ENCODE results near the gene SNRNP48. TPM values are rescaled to one million over a fixed set of nuclear protein-coding genes. Genes with fewer than 3 reads are reported as not detected.
A peak's percentile ranks its signal among the peaks of the same experiment; 100 is the strongest.

Gene SNRNP48
- total and polyA plus RNA-seq, 2 of the 8 experiments (the other 6 are each of a cell fraction or from before 2014, with no cell fraction given) = 7.7 to 21.0 TPM

- Histone ChIP-seq H2AK5ac (ENCODE audit: low read depth, low read length) (no peak overlapping the region), H3K9ac (replicated peaks in 1 of 4; ENCODE audit: extremely low read depth in 1 of 4, low read depth in 3 of 4, low read length in 3 of 4) (no peak overlapping the region), H2BK20ac (ENCODE audit: low read length) (no peak overlapping the region), H4K5ac (ENCODE audit: insufficient read length, low read depth, low read length) (no peak overlapping the region), H3K27me3 (replicated peaks in 1 of 4; ENCODE audit: control insufficient read depth in 3 of 4, extremely low read depth in 1 of 4, insufficient read depth in 3 of 4, low read length in 3 of 4) (peaks cover 0 to 2% (median 0%) of the 10 kb centered on the region in 4 experiments; a peak in 1 of 7 replicates), H3K23ac (ENCODE audit: insufficient read length) (no peak overlapping the region), H2BK15ac (ENCODE audit: low read length) (no peak overlapping the region), H2BK5ac (ENCODE audit: low read depth, low read length) (no peak overlapping the region), H3K18ac (ENCODE audit: extremely low read depth, low read length) (no peak overlapping the region), H3K14ac (ENCODE audit: insufficient read length) (no peak overlapping the region), H3K4me3 (ENCODE audit: extremely low read depth in 1 of 4, insufficient read depth in 2 of 4, low read depth in 3 of 4, low read length in 4 of 4) (no peak overlapping the region), H3K27ac (ENCODE audit: low read depth, low read length) (no peak overlapping the region), H4K20me1 (replicated peaks in 1 of 2; ENCODE audit: control insufficient read depth in 1 of 2, insufficient read depth in 2 of 2, low read length in 2 of 2) (no peaks in the 10 kb centered on the region), H4K91ac (replicated peaks; ENCODE audit: insufficient read length, low read length) (no peak overlapping the region), H3K4me1 (replicated peaks in 1 of 4; ENCODE audit: control insufficient read depth in 3 of 4, insufficient read depth in 4 of 4, low read length in 3 of 4) (no peaks in the 10 kb centered on the region), H4K8ac (ENCODE audit: extremely low read depth, insufficient read depth, low read length) (no peak overlapping the region), H3K79me1 (ENCODE audit: low read depth, low read length) (no peaks in the 10 kb centered on the region), H3K9me3 (ENCODE audit: insufficient read depth in 2 of 2, low read depth in 1 of 2, low read length in 1 of 2) (peaks cover 0 to 4% of the 10 kb centered on the region in 2 experiments; a peak in 1 of 4 replicates), H2BK12ac (ENCODE audit: low read depth, low read length) (no peak overlapping the region), H2BK120ac (replicated peaks; ENCODE audit: low read depth, low read length) (no peak overlapping the region), H3K23me2 (ENCODE audit: low read depth, low read length) (no peaks in the 10 kb centered on the region; the same call in 1 of the 2 replicates), H3K36me3 (ENCODE audit: control insufficient read depth in 2 of 4, insufficient read depth in 4 of 4, low read length in 3 of 4) (no peaks in the 10 kb centered on the region), H3K56ac (replicated peaks; ENCODE audit: insufficient read length, low read depth, low read length) (no peak overlapping the region), H3K79me2 (ENCODE audit: control insufficient read depth in 1 of 2, insufficient read depth in 2 of 2, low read length in 2 of 2) (no peaks in the 10 kb centered on the region), H2AFZ (ENCODE audit: low read length) (no peak overlapping the region), H3K4me2 (ENCODE audit: insufficient read depth in 1 of 2, low read depth in 2 of 2, low read length in 2 of 2) (no peak overlapping the region), H3K4ac (replicated peaks; ENCODE audit: insufficient read length, low read depth, low read length) (no peak overlapping the region)
- TF ChIP-seq TAF1 (IDR thresholded peaks at IDR 0.05; ENCODE audit: low read depth, low read length) (no peak), CTCF (IDR thresholded peaks at IDR 0.05; ENCODE audit: control extremely low read depth in 1 of 3, insufficient read depth in 1 of 3, low read depth in 1 of 3, low read length in 3 of 3) (peak in 1 of 3 experiments; percentile 25; a peak in 1 of 4 replicates)
- no peak for DNase-seq (ENCODE audit: low read depth in 1 of 2, low spot score in 2 of 2)
- WGBS, 2 experiments (ENCODE audit: extremely low coverage in 1 of 2, insufficient coverage in 1 of 2, insufficient read length in 1 of 2, insufficient replicate concordance in 2 of 2, low coverage in 1 of 2, low lambda C conversion rate in 2 of 2, missing lambda C conversion rate in 1 of 2) = 83% methylated on average over 5 of the region's 5 CpGs; no CpG with 5 or more reads in 1 of the 2 experiments
- CTCF ChIA-PET (ENCODE audit: partially characterized antibody) = interaction anchor here (0.6 to 5.6 kb wide), 8 partner anchors 11 to 839 kb away, joined by 3 to 26 read pairs (median 4); no protein-coding TSS in a partner anchor
- POLR2A ChIA-PET (ENCODE audit: partially characterized antibody) = interaction anchor here (0.9 kb wide), 1 partner anchor 26 kb away, joined by 3 read pairs; no protein-coding TSS in a partner anchor
- FAIRE-seq = no peak
Observed at GRCh38 chr6:7630792-7631191, 40.8 kb downstream of the SNRNP48 start.

All from H1 (cell line).